22Rv1 (cell line): Measurements from ENCODE around the gene OR8D4.

Experiments
- H3K27ac ChIP-seq: fragments of 450-650 bp; 2 replicates; pipeline ENCODE4 v1.5.1; 2017
- ZFX ChIP-seq: fragments of 450-650 bp; IDR thresholded peaks from 2 replicates; pipeline ENCODE4 v1.6.1; 2017; ENCODE audit warnings: antibody characterized with exemption, borderline replicate concordance
- TF ChIP-seq, protein P1 (sequence below): fragments of 450-650 bp; IDR thresholded peaks from 2 replicates; pipeline ENCODE4 v1.5.1; 2017; ENCODE audit warnings: mild to moderate bottlenecking

OR8D4 gene

GRCh38 chr11:123885570-123885969 is 16.4 kb upstream of the OR8D4 start, which contains the start of gene TMEM225:
TSS of gene TMEM225 (minus strand) at chr11:123885670. CDS start at chr11:123885425, 245 bp downstream.
- TF ChIP-seq, protein P1, sequence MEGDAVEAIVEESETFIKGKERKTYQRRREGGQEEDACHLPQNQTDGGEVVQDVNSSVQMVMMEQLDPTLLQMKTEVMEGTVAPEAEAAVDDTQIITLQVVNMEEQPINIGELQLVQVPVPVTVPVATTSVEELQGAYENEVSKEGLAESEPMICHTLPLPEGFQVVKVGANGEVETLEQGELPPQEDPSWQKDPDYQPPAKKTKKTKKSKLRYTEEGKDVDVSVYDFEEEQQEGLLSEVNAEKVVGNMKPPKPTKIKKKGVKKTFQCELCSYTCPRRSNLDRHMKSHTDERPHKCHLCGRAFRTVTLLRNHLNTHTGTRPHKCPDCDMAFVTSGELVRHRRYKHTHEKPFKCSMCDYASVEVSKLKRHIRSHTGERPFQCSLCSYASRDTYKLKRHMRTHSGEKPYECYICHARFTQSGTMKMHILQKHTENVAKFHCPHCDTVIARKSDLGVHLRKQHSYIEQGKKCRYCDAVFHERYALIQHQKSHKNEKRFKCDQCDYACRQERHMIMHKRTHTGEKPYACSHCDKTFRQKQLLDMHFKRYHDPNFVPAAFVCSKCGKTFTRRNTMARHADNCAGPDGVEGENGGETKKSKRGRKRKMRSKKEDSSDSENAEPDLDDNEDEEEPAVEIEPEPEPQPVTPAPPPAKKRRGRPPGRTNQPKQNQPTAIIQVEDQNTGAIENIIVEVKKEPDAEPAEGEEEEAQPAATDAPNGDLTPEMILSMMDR, result no peak
- TF ChIP-seq ZFX, result no peak
- no peak within 1 kb of the TSS for H3K27ac ChIP-seq

- no peak overlapping the region for H3K27ac ChIP-seq
- TF ChIP-seq, protein P1, result no peak
- no peak for TF ChIP-seq ZFX
Measured at GRCh38 chr11:123892031-123892430, 9.9 kb upstream of the OR8D4 start.

- TF ChIP-seq, protein P1, result no peak
Measured at GRCh38 chr11:123899792-123900191, 2.2 kb upstream of the OR8D4 start.

DNA sequence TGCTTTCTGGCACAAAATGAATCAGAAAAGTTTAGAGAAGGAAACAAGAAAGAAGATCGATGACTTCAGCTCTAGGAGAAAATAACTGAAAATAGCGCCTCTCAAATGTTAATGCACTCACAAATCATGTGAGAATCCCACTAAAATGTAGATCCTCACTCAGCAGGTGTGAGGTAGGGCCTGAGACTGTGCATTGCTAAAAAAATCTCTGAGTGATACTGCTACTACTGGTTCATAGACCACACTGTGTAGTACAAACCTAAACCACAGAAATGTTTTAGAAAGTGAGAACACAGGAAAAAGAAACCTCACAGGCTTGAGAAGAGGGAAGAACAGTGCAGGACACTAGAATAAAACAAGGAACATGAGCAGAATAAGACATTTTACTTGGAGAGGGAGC is 2.0 kb downstream of the OR8D4 start:
- TF ChIP-seq, protein P1, result no peak
- TF ChIP-seq ZFX, result no peak
- no peak overlapping the region for H3K27ac ChIP-seq

More at GRCh38 chr11:123899792-123900191, 2.2 kb upstream of the OR8D4 start:
- no peak overlapping the region for H3K27ac ChIP-seq

- TF ChIP-seq, protein P1, result no peak
- TF ChIP-seq ZFX, result no peak
- no peak overlapping the region for H3K27ac ChIP-seq
Measured at GRCh38 chr11:123904932-123905331, 3.0 kb downstream of the OR8D4 start.

GRCh38 chr11:123905826-123906225 is 3.9 kb downstream of the OR8D4 start:
- no peak overlapping the region for H3K27ac ChIP-seq
- TF ChIP-seq, protein P1, result no peak
- no peak for TF ChIP-seq ZFX

DNA sequence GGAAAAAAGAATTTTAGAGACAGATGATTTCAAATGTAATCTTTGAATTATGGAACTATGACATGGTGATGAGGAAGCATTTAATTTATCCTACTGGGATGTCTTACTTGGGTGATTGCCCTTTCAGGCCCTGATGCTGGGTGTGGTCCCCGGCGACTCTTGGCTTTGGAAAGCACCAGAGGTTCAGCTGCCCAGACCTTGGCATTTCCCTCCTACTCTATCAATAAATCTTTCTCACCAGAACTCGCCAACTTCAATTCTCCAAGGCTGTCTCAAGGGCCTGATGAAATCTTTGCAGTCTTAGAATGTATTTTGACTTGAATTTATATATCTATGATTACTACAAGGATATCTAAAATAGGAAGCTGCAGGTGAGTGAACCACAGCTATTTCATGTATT is 19.0 kb downstream of the OR8D4 start:
- H3K27ac ChIP-seq, result no peak overlapping the region
- TF ChIP-seq, protein P1, result no peak
- TF ChIP-seq ZFX, result no peak
